ENCODE data around the gene GGTLC2.
"Not testable (repeated sequence)": the region's sequence is repeated elsewhere in the genome, so short reads cannot be mapped to it uniquely, and the experiment has no call there.

- not testable (repeated sequence) for TF ChIP-seq CTCF (IDR thresholded peaks at IDR 0.05; ENCODE audit: borderline replicate concordance, extremely low read depth, low read length, poor library complexity, severe bottlenecking); EZH2 (IDR thresholded peaks at IDR 0.05; ENCODE audit: borderline replicate concordance, low read depth, low read length, severe bottlenecking)
Observed at GRCh38 chr22:22650398-22650797, 6.0 kb downstream of the GGTLC2 start.

Data from DND-41 (cell line).